ENCODE results near the gene OR6T1.

Gene OR6T1

GRCh38 chr11:123943738-123944137, at the start of gene OR6T1:
TSS of gene OR6T1 (minus strand) at chr11:123943838. CDS start at chr11:123943838, 0 bp downstream.
- no peak for DNase-seq

GRCh38 chr11:123979311-123979710, 35.7 kb upstream of the OR6T1 start:
- DNase-seq: no peak

- no peak for DNase-seq
Observed at GRCh38 chr11:123977731-123978347, 34.2 kb upstream of the OR6T1 start, which contains the start of gene OR10S1. TSS of gene OR10S1 (minus strand) at chr11:123977781. CDS start at chr11:123977664, 117 bp downstream.

GRCh38 chr11:123976770-123977560, 33.3 kb upstream of the OR6T1 start:
- no peak for DNase-seq

GRCh38 chr11:123973816-123974215, 30.2 kb upstream of the OR6T1 start:
- no peak for DNase-seq

- no peak for DNase-seq
Observed at GRCh38 chr11:123956752-123957151, 13.1 kb upstream of the OR6T1 start.

GRCh38 chr11:123945132-123945531, 1.5 kb upstream of the OR6T1 start:
- no peak for DNase-seq

- no peak for DNase-seq
Observed at GRCh38 chr11:123942413-123942812, 1.2 kb downstream of the OR6T1 start.

GRCh38 chr11:123939317-123939716, 4.3 kb downstream of the OR6T1 start, which contains the start of gene OR4D5:
TSS of gene OR4D5 (plus strand) at chr11:123939617. CDS start at chr11:123939617, 0 bp downstream.
- no peak for DNase-seq

- DNase-seq: no peak
Observed at GRCh38 chr11:123924027-123924426, 19.6 kb downstream of the OR6T1 start.

- no peak for DNase-seq
Observed at GRCh38 chr11:123920943-123921342, 22.7 kb downstream of the OR6T1 start.

- peak in 1 of 51 donors; percentile 31 for DNase-seq
Observed at GRCh38 chr11:123905826-123906225, 37.8 kb downstream of the OR6T1 start.

- DNase-seq: no peak
Observed at GRCh38 chr11:123904932-123905331, 38.7 kb downstream of the OR6T1 start.

- no peak for DNase-seq
Observed at GRCh38 chr11:123903932-123904331, 39.7 kb downstream of the OR6T1 start.

- DNase-seq: no peak
Observed at GRCh38 chr11:123901867-123902266, 41.8 kb downstream of the OR6T1 start, which contains the start of gene OR8D4. TSS of gene OR8D4 (plus strand) at chr11:123902167. CDS start at chr11:123906432, 4,265 bp downstream.

GRCh38 chr11:123899792-123900191, 43.8 kb downstream of the OR6T1 start:
- no peak for DNase-seq
